Measurements from ENCODE around the gene PPEF1. TPM values are rescaled to one million over a fixed set of nuclear protein-coding genes. Genes with fewer than 3 reads are reported as not detected.

The PPEF1 gene
- total RNA-seq, 1 experiment from 2014 or later: 1.2 TPM

GRCh38 chrX:18797141-18797540 is 89.7 kb downstream of the PPEF1 start:
- Histone ChIP-seq H3K4me3 (ENCODE audit: low read depth, low read length, poor library complexity, severe bottlenecking) (no peak overlapping the region), H3K27ac (ENCODE audit: low read depth, low read length, poor library complexity, severe bottlenecking) (no peak overlapping the region), H3K36me3 (ENCODE audit: insufficient read depth, low read length, poor library complexity, severe bottlenecking) (no peaks in the 10 kb centered on the region), H3K9me3 (ENCODE audit: low read depth, low read length, poor library complexity, severe bottlenecking) (no peaks in the 10 kb centered on the region), H3K27me3 (replicated peaks; ENCODE audit: insufficient read depth, low read depth, low read length, poor library complexity) (peaks cover 7% of the 10 kb centered on the region), H3K4me1 (ENCODE audit: insufficient read depth, low read length, poor library complexity, severe bottlenecking) (no peaks in the 10 kb centered on the region)
- no peak for TF ChIP-seq EZH2 (IDR thresholded peaks at IDR 0.05; ENCODE audit: borderline replicate concordance, low read depth, low read length, poor library complexity, severe bottlenecking)
- no peak for TF ChIP-seq CTCF (conservative IDR thresholded peaks at IDR 0.05; ENCODE audit: low read depth, low read length)
- ChIA-PET CTCF (no interaction called here), POLR2A (ENCODE audit: low non-redundant PET) (no interaction called here)
- intact Hi-C loops (cut with micrococcal nuclease; ENCODE audit: unreplicated experiment): no loop called here
- BruUV-seq (replicated peaks): no TSS peak
- no peak for DNase-seq (ENCODE audit: low spot score)

- H3K4me1 ChIP-seq (ENCODE audit: insufficient read depth, low read length, poor library complexity, severe bottlenecking): no peaks in the 10 kb centered on the region
- no peak for DNase-seq (ENCODE audit: low spot score)
- no peak overlapping the region for H3K4me3 ChIP-seq (ENCODE audit: low read depth, low read length, poor library complexity, severe bottlenecking)
- POLR2A ChIA-PET (ENCODE audit: low non-redundant PET): no interaction called here
- CTCF ChIA-PET: no interaction called here
- H3K9me3 ChIP-seq (ENCODE audit: low read depth, low read length, poor library complexity, severe bottlenecking): no peaks in the 10 kb centered on the region
- peaks cover 7% of the 10 kb centered on the region for H3K27me3 ChIP-seq (replicated peaks; ENCODE audit: insufficient read depth, low read depth, low read length, poor library complexity)
- H3K27ac ChIP-seq (ENCODE audit: low read depth, low read length, poor library complexity, severe bottlenecking): no peak overlapping the region
- no TSS peak for BruUV-seq (replicated peaks)
- intact Hi-C loops (cut with micrococcal nuclease; ENCODE audit: unreplicated experiment): no loop called here
- TF ChIP-seq EZH2 (IDR thresholded peaks at IDR 0.05; ENCODE audit: borderline replicate concordance, low read depth, low read length, poor library complexity, severe bottlenecking) (no peak), CTCF (conservative IDR thresholded peaks at IDR 0.05; ENCODE audit: low read depth, low read length) (no peak)
- H3K36me3 ChIP-seq (ENCODE audit: insufficient read depth, low read length, poor library complexity, severe bottlenecking): no peaks in the 10 kb centered on the region
These were observed 92.5 kb downstream of the PPEF1 start for GRCh38 chrX:18799911-18800310.

GRCh38 chrX:18809641-18810040 is 102.2 kb downstream of the PPEF1 start:
- intact Hi-C loops (cut with micrococcal nuclease; ENCODE audit: unreplicated experiment): no loop called here
- H3K9me3 ChIP-seq (ENCODE audit: low read depth, low read length, poor library complexity, severe bottlenecking): no peaks in the 10 kb centered on the region
- BruUV-seq (replicated peaks): no TSS peak
- ChIA-PET CTCF (no interaction called here), POLR2A (ENCODE audit: low non-redundant PET) (no interaction called here)
- TF ChIP-seq CTCF (conservative IDR thresholded peaks at IDR 0.05; ENCODE audit: low read depth, low read length) (no peak), EZH2 (IDR thresholded peaks at IDR 0.05; ENCODE audit: borderline replicate concordance, low read depth, low read length, poor library complexity, severe bottlenecking) (no peak)
- no peaks in the 10 kb centered on the region for H3K36me3 ChIP-seq (ENCODE audit: insufficient read depth, low read length, poor library complexity, severe bottlenecking)
- no peak overlapping the region for H3K27ac ChIP-seq (ENCODE audit: low read depth, low read length, poor library complexity, severe bottlenecking)
- DNase-seq (ENCODE audit: low spot score): no peak
- no peaks in the 10 kb centered on the region for H3K4me1 ChIP-seq (ENCODE audit: insufficient read depth, low read length, poor library complexity, severe bottlenecking)
- H3K4me3 ChIP-seq (ENCODE audit: low read depth, low read length, poor library complexity, severe bottlenecking): no peak overlapping the region
- peaks cover 2% of the 10 kb centered on the region for H3K27me3 ChIP-seq (replicated peaks; ENCODE audit: insufficient read depth, low read depth, low read length, poor library complexity)
